ENCODE data around the gene DIO1. TPM values are rescaled to one million over a fixed set of nuclear protein-coding genes. Genes with fewer than 3 reads are reported as not detected.
A peak's percentile ranks its signal among the peaks of the same experiment; 100 is the strongest.

The DIO1 gene
- total RNA-seq, 1 experiment from 2014 or later: not detected

DNA sequence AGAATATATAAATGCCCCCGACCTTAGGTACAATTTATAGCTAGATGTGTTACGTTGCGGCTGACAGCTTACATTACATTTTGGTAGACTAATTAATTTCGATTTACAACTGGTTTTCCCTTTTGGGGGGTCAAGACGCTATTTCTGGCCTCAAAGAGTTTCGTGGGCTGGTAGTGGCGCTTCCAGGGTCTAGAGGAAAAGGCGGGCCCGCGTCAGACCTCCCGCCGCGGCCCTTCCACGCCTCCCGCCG is 51.1 kb downstream of the DIO1 start:
- intact Hi-C loops (cut with micrococcal nuclease; ENCODE audit: unreplicated experiment): loop anchor here (5.0 kb wide), 1 partner anchor 68 kb away; no protein-coding TSS in a partner anchor
- ChIA-PET CTCF (interaction anchor here (1.1 kb wide), 1 partner anchor 67 kb away, joined by 4 read pairs; no protein-coding TSS in a partner anchor), POLR2A (ENCODE audit: low non-redundant PET) (no interaction called here)
- DNase-seq (ENCODE audit: low spot score): no peak
- BruUV-seq (replicated peaks): no TSS peak
- Histone ChIP-seq H3K27me3 (replicated peaks; ENCODE audit: insufficient read depth, low read depth, low read length, poor library complexity) (no peaks in the 10 kb centered on the region), H3K9me3 (ENCODE audit: low read depth, low read length, poor library complexity, severe bottlenecking) (no peaks in the 10 kb centered on the region), H3K36me3 (ENCODE audit: insufficient read depth, low read length, poor library complexity, severe bottlenecking) (no peaks in the 10 kb centered on the region), H3K4me1 (ENCODE audit: insufficient read depth, low read length, poor library complexity, severe bottlenecking) (peaks cover 4% of the 10 kb centered on the region), H3K27ac (ENCODE audit: low read depth, low read length, poor library complexity, severe bottlenecking) (peak overlapping the region; percentile 78), H3K4me3 (ENCODE audit: low read depth, low read length, poor library complexity, severe bottlenecking) (peak overlapping the region; percentile 63)
- no peak for TF ChIP-seq EZH2 (IDR thresholded peaks at IDR 0.05; ENCODE audit: borderline replicate concordance, low read depth, low read length, poor library complexity, severe bottlenecking)
- TF ChIP-seq, protein P1, sequence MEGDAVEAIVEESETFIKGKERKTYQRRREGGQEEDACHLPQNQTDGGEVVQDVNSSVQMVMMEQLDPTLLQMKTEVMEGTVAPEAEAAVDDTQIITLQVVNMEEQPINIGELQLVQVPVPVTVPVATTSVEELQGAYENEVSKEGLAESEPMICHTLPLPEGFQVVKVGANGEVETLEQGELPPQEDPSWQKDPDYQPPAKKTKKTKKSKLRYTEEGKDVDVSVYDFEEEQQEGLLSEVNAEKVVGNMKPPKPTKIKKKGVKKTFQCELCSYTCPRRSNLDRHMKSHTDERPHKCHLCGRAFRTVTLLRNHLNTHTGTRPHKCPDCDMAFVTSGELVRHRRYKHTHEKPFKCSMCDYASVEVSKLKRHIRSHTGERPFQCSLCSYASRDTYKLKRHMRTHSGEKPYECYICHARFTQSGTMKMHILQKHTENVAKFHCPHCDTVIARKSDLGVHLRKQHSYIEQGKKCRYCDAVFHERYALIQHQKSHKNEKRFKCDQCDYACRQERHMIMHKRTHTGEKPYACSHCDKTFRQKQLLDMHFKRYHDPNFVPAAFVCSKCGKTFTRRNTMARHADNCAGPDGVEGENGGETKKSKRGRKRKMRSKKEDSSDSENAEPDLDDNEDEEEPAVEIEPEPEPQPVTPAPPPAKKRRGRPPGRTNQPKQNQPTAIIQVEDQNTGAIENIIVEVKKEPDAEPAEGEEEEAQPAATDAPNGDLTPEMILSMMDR (conservative IDR thresholded peaks at IDR 0.05; ENCODE audit: low read depth, low read length): no peak

DNA sequence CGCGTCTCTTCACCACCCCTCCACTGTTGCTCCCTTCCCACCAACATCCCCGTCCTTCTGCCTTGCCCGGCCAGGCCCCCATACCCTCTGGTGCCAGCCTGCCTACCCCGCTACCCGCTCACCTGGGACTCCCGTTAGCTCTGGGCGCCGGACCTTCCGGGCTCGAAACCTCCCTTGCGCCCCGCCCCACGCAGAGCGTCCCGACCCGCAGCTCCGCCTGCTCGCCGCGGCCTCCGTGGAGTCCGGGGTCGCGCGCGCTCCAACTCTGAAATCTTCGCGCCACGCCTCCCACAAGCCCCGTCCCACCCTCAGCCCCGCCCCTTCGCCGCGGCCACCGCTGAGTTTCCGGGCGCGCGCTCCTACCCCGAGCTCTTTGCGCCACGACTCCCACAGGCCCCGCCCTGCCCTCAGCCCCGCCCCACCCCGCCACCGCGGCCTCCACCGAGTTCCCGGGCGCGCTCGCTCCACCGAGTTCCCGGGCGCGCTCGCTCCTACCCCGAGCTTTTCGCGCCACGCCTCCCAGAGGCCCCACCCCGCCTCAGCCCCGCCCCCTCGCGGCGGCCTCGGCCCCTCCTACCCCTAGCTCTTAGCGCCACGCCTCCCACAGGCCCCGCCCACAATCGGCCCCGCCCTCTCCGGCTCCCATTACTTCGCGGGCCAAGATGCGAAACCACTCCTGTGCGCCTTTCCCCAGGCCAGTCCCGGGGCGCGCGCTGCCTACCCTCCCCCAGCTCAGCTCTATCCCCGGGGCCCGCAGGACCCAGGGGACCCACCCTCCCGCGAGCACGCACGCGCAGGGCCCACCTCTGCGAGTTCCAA is 51.7 kb downstream of the DIO1 start, which contains the start of gene IFT25:
Gene IFT25 (minus strand): TSS at position 267 of the 819 bp plus-strand sequence. CDS start 5,617 bp downstream, outside the sequence.
- ChIA-PET CTCF (interaction anchor here (0.5 to 1.1 kb wide), 5 partner anchors 9 to 1228 kb away, joined by 3 to 12 read pairs (median 4); no protein-coding TSS in a partner anchor), POLR2A (ENCODE audit: low non-redundant PET) (interaction anchor here (0.6 kb wide), 2 partner anchors 275 to 1142 kb away, joined by 3 to 15 read pairs; no protein-coding TSS in a partner anchor)
- no peaks in the 10 kb centered on the region for H3K36me3 ChIP-seq (ENCODE audit: insufficient read depth, low read length, poor library complexity, severe bottlenecking)
- intact Hi-C loops (cut with micrococcal nuclease; ENCODE audit: unreplicated experiment): loop anchor here (5.0 kb wide), 1 partner anchor 68 kb away; no protein-coding TSS in a partner anchor
- H3K9me3 ChIP-seq (ENCODE audit: low read depth, low read length, poor library complexity, severe bottlenecking): no peaks in the 10 kb centered on the region
- peak within 1 kb of the TSS; percentile 78 for H3K27ac ChIP-seq (ENCODE audit: low read depth, low read length, poor library complexity, severe bottlenecking)
- TF ChIP-seq, protein P1 (conservative IDR thresholded peaks at IDR 0.05; ENCODE audit: low read depth, low read length): no peak
- TF ChIP-seq EZH2 (IDR thresholded peaks at IDR 0.05; ENCODE audit: borderline replicate concordance, low read depth, low read length, poor library complexity, severe bottlenecking): no peak
- no TSS peak for BruUV-seq (replicated peaks)
- DNase-seq (ENCODE audit: low spot score): peak; percentile 90
- H3K4me3 ChIP-seq (ENCODE audit: low read depth, low read length, poor library complexity, severe bottlenecking): peak within 1 kb of the TSS; percentile 63
- H3K27me3 ChIP-seq (replicated peaks; ENCODE audit: insufficient read depth, low read depth, low read length, poor library complexity): no peaks in the 10 kb centered on the region
- H3K4me1 ChIP-seq (ENCODE audit: insufficient read depth, low read length, poor library complexity, severe bottlenecking): peaks cover 4% of the 10 kb centered on the region

DNA sequence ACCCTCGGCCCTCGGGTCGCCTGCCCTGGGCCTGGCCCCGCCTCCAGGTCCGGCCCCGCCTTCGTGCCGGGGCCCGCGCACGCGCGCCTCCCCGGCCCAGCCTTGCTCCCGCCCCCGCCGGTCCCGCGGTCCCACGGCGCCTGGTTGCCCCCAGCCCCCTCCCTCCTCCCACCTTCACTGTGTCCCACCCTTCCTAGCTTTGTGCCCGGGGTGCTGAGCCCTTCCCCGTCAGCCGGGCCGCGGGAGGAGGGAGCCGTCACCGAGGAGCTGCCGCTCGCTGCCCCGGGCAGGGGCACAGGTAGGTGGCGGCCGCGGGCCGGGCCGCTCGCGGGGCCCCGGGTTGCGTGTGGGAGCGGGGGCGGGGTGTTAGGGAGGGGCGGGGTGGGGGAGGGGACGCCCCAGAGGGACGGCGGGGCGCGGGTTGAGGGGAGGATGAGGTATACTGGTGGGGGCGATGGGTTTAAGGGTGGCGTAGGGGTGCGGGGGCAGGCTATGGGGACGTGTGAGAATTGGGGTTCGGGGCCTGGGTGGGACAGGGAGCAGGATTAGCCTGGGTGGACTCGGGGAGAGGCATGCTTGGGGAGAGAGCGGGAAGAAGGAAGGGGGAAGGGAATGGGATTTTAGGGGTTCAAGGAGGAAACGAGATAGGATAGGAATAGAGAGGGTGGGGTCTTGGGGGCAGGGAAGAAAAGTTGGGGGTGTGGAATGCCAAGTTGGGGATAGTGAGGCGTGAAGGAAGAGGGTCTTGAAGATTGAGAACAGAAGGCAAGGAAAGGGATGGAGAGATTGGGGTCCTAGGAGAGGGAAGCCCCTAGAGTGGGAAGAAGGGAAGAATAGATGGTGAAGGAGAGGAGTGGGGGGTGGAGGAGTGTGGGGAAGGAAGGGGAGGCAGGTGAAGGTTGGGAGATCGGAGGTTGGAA is 52.5 kb downstream of the DIO1 start, which contains the start of gene LRRC42:
Gene LRRC42 (plus strand): TSS at position 99 of the 920 bp plus-strand sequence. CDS start 5,650 bp downstream, outside the sequence.
- H3K27ac ChIP-seq (ENCODE audit: low read depth, low read length, poor library complexity, severe bottlenecking): peak within 1 kb of the TSS; percentile 78
- no TSS peak for BruUV-seq (replicated peaks)
- peaks cover 4% of the 10 kb centered on the region for H3K4me1 ChIP-seq (ENCODE audit: insufficient read depth, low read length, poor library complexity, severe bottlenecking)
- intact Hi-C loops (cut with micrococcal nuclease; ENCODE audit: unreplicated experiment): loop anchor here (5.0 kb wide), 1 partner anchor 69 kb away; no protein-coding TSS in a partner anchor
- no peaks in the 10 kb centered on the region for H3K36me3 ChIP-seq (ENCODE audit: insufficient read depth, low read length, poor library complexity, severe bottlenecking)
- TF ChIP-seq, protein P1 (conservative IDR thresholded peaks at IDR 0.05; ENCODE audit: low read depth, low read length): no peak
- TF ChIP-seq EZH2 (IDR thresholded peaks at IDR 0.05; ENCODE audit: borderline replicate concordance, low read depth, low read length, poor library complexity, severe bottlenecking): no peak
- no peaks in the 10 kb centered on the region for H3K27me3 ChIP-seq (replicated peaks; ENCODE audit: insufficient read depth, low read depth, low read length, poor library complexity)
- ChIA-PET CTCF (interaction anchor here (0.5 to 1.2 kb wide), 7 partner anchors 10 to 1229 kb away, joined by 3 to 12 read pairs (median 4); no protein-coding TSS in a partner anchor), POLR2A (ENCODE audit: low non-redundant PET) (interaction anchor here (0.6 kb wide), 1 partner anchor 1141 kb away, joined by 15 read pairs; no protein-coding TSS in a partner anchor)
- DNase-seq (ENCODE audit: low spot score): no peak
- H3K9me3 ChIP-seq (ENCODE audit: low read depth, low read length, poor library complexity, severe bottlenecking): no peaks in the 10 kb centered on the region
- peak within 1 kb of the TSS; percentile 63 for H3K4me3 ChIP-seq (ENCODE audit: low read depth, low read length, poor library complexity, severe bottlenecking)

All from A673 (cell line).